GM18861 (cell line): ENCODE results near the gene TSACC.

Experiments
- ATAC-seq: cut with Tn5 transposase; IDR thresholded peaks from one replicate; pipeline ENCODE4 v1.9.1; 2021; ENCODE audit not compliant: unreplicated experiment

TSACC gene

DNA sequence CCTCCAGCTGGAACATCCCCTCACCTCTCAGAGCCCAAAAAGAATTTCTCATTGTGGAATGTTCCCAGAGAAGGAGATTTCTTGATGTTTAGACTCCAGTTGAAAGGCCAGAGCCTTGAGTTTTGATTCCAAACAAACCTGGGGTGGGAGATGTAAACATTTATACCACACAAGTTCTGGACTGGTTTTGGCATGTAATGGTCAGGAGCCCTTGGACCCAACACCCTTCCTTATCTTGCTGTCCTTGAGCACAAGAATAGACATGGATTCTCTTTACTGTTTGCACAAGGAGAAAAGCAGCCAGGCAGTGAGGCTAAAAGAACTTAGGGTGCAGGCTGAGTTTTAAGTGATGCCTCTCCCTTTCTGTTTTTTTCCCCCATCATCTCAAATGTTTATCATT is 35.2 kb downstream of the TSACC start:
- ATAC-seq = no peak

DNA sequence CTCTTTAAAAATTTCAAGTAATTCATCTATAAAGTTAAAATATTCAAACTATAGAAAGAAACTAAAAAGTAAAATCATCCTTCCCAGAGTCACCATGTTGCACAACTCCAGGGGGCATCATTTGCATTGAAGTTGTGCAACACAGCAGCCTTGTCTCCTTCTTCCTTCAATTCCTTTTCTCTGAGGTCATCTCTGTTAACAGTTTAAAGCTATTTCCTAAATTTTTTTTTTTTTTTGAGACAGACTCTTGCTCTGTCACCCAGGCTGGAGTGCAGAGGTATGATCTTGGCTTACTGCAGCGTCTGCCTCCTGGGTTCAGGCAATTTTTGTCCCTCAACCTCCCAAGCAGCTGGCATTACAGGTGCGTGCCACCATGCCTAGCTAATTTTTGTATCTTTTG is 37.8 kb downstream of the TSACC start:
- no peak for ATAC-seq

DNA sequence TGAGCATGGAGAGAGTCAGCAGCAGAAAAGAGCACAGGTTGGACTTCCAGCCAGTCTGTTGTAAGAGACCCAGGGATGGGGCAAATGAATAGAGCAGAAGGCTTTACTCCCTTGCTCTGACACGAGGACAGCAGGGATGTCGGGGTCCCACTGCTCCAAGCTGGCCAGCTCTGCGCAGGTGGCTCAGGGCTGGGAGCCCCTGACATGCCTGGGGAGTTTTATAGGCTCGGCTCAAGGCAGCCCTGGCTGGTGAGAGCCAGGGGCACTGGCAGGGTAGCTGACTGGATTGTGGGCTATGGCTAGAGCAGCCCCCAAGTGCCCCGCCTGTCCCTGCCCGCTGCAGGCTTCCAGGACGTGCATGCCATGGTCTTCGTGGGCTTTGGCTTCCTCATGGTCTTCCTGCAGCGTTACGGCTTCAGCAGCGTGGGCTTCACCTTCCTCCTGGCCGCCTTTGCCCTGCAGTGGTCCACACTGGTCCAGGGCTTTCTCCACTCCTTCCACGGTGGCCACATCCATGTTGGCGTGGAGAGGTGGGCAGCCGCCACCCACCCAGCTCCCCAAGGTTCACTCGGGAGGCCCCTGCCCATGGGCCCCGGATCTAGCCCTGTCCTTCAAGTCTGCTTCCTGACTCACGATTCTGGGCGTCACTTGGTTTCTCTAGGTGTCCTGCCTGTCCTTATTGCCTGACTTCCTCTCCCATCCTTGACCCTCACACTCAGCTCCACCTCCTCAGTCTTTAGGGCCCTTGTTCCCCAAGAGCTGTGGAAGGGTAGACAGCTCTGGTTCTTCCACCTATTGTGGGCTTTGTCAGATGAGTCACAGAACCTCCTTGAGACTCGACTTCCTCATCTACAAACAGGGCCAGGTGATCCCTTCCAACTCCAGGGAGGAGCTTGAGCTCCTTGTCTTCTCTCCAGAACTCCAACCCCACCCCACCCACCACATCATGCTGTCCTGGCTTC is 38.9 kb downstream of the TSACC start:
- no peak for ATAC-seq

DNA sequence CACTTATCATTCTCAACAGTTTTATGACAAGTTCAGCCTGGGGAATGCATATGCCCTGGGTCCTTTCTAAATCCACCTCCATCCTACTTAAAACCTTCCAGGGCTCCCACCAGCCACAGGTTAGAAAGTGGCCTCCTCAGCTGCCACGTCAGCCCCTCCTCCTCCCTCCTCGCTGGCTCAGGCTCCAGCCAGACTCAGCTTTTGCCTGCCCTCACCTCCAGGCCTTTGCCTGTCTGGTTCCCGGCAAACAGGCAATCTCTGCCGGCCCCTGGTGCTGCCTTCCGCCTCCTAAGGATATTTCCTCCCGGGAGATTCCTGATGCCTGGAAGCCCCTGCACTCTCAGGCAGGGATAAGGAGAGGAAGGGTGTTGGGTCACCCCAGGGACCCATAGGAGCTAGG is 40.2 kb downstream of the TSACC start:
- ATAC-seq = no peak

DNA sequence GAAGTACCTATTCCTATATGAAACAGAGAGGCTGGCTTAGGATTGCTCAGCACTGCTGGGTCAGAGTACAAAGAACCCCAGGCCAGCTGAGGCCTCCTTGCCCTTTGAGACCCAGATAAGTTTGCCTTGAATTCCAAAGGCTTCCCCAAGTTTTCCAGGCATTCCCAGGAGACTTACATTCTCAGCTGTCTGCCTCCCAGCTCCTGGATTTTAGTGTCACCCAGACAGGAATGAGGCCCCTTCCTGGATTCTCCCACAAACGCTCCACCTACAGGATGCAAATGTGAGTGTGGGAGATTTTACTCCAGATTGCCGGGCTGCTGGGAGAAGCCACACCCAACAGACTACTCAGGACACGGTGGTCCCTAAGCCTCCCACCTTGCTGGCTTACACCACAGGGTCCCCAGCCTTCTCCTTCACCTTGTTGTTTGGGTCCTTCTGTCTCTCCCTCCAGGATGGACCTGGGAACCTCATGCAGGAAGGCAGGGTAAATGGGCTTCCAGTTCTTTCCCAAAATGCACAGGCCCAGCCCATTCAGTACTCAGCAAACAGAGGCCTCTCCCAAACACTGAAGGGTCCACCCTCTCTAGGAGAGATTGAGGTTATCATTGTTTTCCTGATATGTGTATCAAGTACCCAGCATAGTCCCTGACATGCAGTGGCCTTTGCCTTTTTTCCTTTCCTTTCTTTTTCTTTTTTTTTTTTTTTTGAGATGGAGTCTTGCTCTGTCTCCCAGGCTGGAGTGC is 41.3 kb downstream of the TSACC start:
- no peak for ATAC-seq

DNA sequence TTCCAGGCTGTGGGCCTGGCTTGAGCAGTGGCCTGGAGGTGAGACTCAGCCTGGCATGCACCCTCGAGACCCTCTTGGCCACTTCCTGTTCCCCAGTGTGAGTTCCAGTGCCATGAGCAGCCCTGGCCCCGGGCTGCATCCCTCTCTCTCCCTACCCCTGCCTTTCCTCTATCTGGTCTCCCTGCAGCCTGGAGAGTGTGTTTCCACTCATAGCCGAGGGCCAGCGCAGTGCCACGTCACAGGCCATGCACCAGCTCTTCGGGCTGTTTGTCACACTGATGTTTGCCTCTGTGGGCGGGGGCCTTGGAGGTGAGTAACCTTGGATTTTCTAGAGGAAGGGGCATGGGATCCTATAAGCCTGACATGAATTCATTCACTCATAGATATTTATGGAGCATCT is 44.2 kb downstream of the TSACC start:
- ATAC-seq = no peak

DNA sequence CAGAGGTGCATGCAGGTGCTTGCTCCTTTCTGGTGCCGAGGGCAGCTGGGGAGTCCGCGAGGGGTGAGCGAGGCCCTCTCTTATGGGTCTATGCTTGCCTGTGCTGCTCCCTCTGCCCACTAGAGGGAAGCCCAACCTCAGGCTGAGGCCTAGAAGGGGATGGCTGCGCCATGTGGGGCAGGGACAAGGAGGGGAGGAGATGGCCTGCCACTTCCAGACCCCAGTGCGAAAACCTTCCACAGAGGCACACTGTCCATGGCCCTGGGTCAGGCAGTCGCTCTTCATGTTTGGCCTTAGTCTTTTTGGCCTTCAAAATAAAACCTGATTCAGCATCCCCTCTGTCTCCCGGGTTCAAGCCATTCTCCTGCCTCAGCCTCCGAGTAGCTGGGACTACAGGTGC is 44.7 kb downstream of the TSACC start:
- no peak for ATAC-seq

DNA sequence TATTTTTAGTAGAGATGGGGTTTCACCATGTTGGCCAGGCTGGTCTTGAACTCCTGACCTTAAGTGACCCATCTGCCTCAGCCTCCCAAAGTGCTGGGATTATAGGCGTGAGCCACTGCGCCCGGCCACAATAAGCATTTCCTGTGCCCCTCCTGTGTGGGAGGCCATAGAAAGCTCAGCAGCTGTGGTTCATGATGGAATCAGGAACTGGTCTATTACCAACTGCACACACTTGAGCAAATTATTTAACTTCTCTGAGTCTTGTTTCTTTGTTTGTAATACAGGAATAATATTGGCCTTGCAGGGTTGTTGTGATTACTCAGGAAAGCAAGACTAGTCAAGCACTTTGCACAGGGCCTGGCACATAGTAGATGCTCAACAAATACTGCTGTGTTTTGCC is 45.7 kb downstream of the TSACC start:
- no peak for ATAC-seq

DNA sequence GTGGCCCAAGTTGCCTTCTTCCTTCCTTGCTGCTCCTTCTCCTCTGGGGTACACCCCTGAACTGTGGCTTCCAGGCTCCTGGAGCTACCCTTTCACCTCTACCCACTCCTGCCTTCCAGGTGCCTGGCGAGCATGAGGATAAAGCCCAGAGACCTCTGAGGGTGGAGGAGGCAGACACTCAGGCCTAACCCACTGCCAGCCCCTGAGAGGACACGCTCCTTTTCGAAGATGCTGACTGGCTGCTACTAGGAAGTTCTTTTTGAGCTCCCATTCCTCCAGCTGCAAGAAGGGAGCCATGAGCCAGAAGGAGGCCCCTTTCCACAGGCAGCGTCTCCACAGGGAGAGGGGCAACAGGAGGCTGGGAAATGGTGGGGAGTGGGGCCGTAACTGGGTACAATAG is 46.3 kb downstream of the TSACC start:
- ATAC-seq = no peak

DNA sequence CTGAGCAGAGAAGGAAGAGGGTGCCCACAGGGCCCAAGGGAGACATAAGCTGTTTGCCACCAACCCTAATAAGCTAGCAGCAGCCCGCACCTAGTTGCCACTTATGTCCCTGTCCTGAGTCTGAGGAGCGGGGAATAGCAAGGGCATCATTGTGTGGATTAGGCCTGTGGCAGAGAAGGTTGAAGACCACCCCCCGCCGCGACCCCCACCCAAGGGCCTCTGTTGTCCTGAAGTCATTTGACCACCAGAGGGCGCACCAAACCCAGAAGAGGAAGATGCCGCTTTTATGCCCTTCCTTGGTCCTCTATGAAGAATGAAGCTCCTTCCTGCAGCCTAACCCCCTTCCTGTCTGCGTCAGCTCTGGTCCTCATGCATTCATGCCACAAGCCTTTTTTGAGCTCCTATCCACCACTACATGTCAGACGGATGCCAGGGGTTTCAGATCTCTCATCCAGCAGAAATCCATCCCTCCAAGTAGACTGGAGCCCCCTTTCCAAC is 47.3 kb downstream of the TSACC start:
- no peak for ATAC-seq

DNA sequence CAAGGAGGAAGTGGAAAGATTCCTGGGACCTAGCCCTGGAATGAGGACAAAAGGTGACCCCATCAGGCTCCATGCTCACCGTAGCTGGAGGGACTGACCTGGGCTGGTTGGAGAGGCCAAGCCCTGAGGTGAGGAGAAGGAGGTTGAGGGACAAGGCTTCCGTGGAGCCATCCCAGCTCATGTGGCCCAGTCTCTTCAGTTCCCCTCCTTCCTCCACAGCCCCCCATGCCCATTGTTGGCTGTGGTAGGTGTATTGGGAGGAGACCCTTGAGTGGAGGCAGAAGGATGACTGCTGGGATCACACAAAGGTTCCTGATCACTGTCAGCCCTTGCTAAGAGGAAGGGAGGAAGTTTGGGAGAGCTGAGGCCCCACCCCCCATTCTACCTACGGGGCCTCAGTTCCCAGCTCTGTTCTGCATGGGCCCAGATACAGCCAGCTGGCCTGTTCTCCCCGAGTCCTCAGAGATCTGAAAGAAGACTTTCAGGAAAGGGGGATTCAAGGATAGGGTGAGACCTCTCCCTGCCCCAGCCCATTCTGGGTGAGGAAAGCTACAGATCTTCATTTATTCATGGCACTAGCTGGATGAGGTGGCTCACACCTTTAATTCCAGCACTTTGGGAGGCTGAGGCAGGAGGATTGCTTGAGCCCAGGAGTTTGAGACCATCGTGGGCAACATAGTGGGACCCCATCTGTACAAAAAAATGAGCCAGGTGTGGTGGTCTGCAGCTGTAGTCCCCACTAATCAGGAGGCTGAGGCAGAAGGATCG is 48.0 kb downstream of the TSACC start:
- no peak for ATAC-seq

DNA sequence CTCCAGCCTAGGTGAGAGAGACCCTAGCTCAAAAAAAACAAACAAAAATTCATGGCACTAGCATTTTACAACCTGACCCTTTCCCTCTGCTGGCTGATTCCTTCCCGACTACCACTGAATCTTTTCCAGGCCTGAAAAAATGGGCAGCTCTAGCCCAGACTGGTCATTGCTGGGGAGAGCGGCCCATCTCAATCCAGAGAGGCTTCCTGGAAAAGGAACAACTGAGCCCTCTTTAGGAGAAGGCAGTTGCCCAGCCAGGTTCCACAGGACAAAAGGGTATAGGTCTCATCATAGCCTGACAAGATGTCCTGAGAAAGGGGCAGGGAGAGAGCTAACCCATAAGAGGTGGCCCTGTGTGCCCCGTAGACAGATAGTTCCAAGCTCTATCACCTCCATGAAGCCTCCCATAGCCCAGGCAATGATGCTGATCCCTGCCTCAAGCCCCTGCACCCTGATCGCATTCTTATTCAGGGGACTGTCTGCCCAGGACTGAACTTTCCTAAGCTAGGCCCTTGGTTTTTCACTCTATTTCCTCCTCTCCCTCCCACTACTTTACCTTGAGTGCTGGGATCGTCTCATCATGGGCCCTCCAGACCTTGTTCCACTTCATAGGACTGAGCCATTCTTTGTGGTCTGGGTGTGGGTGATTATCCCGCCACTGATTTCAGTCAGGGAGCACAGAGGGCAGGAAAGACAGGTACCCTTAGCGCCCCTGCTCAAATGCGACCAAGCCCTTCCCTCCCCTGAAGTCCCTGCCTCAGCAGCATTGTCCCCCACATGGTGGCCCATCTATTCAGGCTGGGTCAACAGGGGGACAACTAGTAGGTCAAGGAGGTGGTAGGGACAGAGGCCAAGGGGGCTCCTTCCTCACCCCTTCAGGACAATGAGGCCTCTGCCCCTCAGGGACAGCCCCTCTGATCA is 48.9 kb downstream of the TSACC start:
- ATAC-seq = no peak

DNA sequence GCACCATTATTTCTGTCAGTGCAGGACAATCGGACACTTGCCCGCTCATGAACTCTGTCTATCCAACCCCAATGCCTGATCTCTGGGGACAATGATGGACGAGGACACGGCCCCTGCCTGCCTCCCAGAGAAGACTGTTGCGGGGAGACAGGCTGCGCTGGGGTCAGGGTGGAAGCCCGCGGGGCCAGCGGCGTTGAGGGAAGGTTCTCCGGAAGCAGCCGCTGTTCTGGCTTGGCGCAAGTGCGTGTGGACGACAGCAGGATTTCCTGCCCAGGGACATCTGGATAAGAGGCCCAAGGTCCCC is 49.5 kb downstream of the TSACC start:
- no peak for ATAC-seq

DNA sequence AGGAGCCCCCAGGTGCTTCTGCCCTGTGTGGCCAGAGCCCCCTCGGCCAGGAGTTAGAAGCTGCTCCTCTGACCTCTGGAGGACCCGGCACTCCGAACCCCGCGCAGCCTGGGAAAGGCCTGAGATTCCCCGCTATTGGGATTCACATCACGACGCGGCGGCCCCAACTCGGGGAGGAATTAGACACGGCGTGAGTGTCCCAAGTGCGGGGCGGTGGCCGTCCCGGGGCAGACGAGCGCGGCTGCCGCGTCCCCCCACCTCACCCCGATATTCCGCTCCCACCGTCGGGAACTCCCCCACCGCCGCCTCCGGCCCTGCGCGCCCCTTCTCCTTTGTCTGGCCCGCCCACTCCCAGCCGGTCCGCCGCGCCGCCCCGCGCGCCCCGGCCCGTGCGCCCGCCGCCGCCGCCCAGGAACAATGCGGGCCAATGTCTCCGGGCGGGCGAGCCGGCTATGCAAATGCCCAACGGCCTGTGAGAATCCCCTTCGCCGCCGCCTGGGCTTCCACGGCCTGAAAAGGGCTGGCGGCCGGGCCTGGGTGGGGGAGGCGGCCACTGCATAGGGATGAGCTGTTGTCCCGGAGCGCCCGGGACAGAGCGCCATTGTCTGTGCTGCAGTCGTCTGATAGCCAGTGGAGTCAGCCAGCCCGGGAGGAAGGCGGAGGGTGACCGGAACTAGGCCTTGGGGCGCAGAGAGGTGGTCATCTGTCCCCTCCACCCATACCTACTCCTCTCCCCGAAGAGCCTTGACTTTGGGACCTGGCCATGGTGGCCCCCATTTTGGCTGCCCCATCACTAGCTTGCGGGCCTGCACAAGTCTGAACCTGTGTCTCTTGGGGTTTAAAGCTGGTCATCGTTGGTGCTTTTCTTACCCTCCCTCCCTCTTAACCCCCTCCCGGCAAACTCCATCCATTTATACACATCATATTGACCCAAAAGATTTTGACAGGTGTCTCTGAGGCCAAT is 50.1 kb downstream of the TSACC start:
- ATAC-seq = no peak

DNA sequence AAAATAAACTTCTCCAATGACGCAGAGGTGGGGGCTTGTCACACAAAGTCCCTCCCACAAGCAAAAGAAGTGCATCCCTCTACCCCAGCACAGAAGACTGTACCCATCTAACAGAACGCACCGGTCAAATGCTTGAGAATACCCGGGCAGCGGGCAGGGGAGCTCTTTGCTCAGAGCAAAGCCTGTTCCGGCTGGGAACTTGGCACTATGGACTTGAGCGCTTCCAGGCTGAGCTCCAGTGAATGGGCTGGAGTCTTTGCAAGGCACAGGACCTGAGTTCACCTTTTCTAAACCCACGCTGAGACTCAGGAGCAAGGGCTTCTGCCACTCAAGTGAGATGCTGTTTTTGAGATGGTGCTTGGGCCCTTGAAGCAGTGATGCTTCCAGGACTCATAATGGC is 51.0 kb downstream of the TSACC start:
- no peak for ATAC-seq

DNA sequence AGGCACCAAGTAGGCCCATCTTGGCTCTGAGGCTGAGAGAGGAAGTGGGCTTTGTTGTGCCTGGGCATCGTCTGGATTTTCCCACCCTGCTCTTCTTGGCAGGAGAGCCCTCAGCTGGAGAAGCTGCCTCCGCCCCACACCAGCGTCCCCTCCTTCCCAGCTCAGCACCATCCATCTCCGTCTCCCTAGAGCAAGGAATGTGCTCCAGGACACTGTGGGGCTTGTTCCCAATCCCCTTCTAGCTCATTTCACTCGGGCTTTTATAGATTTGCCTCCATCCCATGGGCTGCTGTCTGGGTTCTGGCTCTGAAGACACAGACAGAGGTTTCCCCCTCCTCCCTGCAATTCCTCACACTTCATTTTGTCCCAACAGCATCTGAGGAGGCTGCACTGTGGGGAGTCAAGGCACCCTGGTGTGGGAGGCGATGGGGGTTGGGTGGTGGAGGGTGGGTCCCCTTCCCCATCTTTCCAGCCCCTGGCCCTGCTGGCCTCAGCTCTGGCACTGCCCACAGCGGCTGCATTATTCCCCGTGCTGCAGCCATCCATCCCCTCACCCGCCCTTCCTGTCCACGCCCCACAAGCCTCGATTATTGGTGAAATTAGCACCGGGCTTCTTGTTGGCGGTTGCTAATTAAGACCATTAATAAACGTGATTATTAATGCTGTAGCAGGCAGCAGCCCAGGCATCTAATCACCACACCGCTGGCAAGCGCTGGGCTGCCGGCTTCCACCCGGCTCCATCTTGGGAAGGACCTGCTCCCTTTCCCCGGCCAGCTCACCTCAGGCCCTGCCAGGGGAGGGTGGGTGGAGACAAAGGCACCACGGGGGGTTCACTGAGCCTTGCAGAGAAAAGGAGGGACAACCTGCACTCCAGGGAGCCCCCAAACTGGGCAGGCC is 52.4 kb downstream of the TSACC start:
- ATAC-seq = no peak

DNA sequence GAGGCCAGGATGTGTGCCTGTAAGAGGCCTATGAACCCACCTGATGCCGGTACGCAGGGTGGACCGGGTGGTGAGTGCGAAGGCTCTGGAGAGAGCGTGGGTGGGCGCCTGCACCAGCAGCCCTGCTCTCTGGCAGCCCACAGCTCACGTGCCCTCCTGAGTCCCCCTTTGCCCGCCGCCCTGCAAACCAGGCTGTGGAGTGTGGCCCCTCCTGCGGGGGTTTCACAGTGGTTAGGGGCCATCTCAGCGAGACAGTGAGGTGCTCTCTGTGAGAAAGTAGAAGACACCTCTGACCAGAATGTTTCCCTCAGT is 53.0 kb downstream of the TSACC start:
- no peak for ATAC-seq

DNA sequence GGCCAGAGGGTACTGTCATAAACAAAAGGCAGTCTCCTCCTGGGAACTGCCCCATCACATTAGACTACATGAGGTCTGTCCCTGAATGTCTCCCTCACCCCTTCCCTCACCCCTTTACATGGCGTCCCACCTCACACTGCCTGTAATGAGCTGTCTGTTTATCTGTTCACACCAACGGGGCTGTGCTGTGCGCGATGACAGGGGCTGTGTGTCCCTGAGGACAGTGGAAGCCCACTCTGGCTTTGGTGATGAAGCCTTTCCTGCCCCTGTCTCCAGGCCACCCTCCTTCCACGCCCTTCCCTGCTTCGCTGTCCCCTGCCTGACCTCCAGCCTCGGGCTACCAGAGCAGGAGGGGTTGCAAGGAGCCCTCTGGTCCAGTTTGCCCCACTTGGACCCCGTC is 53.4 kb downstream of the TSACC start:
- ATAC-seq = no peak

DNA sequence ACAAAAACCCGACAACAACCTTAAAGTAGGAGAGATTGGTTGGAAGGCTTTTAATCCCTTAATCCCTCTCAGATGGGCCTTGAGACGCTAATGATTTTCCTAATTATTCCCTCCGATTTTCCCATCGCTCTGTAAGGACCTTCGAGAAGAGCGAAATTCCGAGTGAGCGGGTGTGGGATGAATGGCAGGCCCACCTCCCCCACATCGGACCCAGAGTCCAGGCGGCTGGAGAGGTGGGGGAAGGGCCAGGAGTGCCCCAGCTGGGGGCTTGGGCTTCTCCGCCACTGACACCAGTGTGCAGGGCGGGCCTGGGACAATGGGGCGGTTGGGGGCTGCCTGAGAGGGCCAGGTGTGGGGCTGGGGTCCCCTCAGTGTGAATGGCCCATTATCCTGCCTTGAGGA is 54.1 kb downstream of the TSACC start:
- ATAC-seq = no peak
